HepG2 (cell line): ENCODE results near the gene CD48. TPM values are rescaled to one million over a fixed set of nuclear protein-coding genes. Genes with fewer than 3 reads are reported as not detected.

Source experiments
- ATAC-seq: fragments of 200-7000 bp; cut with Tn5 transposase; 3 replicates; pipeline ENCODE4 v1.9.1; 2020; ENCODE audit warnings: mild to moderate bottlenecking, moderate library complexity
- BruUV-seq: library from RNA; stranded (reverse); fragments of 400-500 nt; replicated peaks from 2 replicates; lab custom pipeline; 2021; lab: Mats Ljungman, UMichigan
- CTCF ChIA-PET: fragments of 300-600 bp; formaldehyde crosslinking; extraction: SDS; loops from one replicate; lab custom pipeline; 2021; ENCODE audit warnings: low total read pairs, inconsistent platforms, low intra/inter-chr PET ratio; lab: Yijun Ruan, JAX
- POLR2A ChIA-PET: fragments of 350-600 bp; sonication (Branson Sonifier 250); formaldehyde crosslinking; loops from one replicate; lab custom pipeline; 2020; ENCODE audit warnings: antibody characterized with exemption, inconsistent platforms; lab: Yijun Ruan, JAX
- DNase-seq: peaks from one replicate; pipeline ENCODE4 v3.0.0-alpha.2; 2015; ENCODE audit warnings: low spot score
- FAIRE-seq: peaks from 3 replicates; lab custom pipeline; 2011; peaks lifted over from hg19 to GRCh38; lab: Jason Lieb, UNC
- H2AFZ ChIP-seq: one replicate; pipeline ENCODE4 v1.6.1; 2011; ENCODE audit warnings: low read length, inconsistent platforms
- H3K27ac ChIP-seq: fragments of 300-600 bp; 3 replicates; pipeline ENCODE4 v1.8.0; 2011; ENCODE audit warnings: mixed run types, mild to moderate bottlenecking, mixed read lengths, low read length, inconsistent platforms; ENCODE audit not compliant: insufficient read depth; ENCODE audit errors: extremely low read length
- H3K27me3 ChIP-seq, 2 experiments: fragments of 200-600 bp in 1 of 2; 2 replicates in 1 of 2; 3 replicates in 1 of 2; pipeline versions ENCODE4 v1.6.0 to v1.8.0; 2011; ENCODE audit warnings: low read length in 2 of 2, mild to moderate bottlenecking in 2 of 2, moderate library complexity in 2 of 2, inconsistent platforms in 1 of 2; ENCODE audit not compliant: insufficient read depth in 2 of 2, control insufficient read depth in 1 of 2
- H3K36me3 ChIP-seq, 2 experiments: fragments of 200-600 bp in 1 of 2; replicated peaks in 1 of 2; 2 replicates in 1 of 2; 3 replicates in 1 of 2; pipeline versions ENCODE4 v1.5.1 to v1.8.0; 2011; ENCODE audit warnings: low read length in 2 of 2, inconsistent platforms in 1 of 2; ENCODE audit not compliant: insufficient read depth in 2 of 2, control insufficient read depth in 1 of 2
- H3K4me1 ChIP-seq: 2 replicates; pipeline ENCODE4 v1.5.1; 2012; ENCODE audit warnings: low read length, inconsistent platforms; ENCODE audit not compliant: insufficient read depth
- H3K4me2 ChIP-seq: 2 replicates; pipeline ENCODE4 v1.6.0; 2011; ENCODE audit warnings: low read depth, low read length, inconsistent platforms
- H3K4me3 ChIP-seq, 3 experiments: fragments of 200-600 bp in 1 of 3; sonication (generic), shearing (Covaris generic) in 1 of 3; replicated peaks in 1 of 3; 2 replicates each; pipeline ENCODE4 v1.5.1; 2011 to 2016; ENCODE audit warnings: low read length in 3 of 3, inconsistent platforms in 2 of 3, low read depth in 2 of 3, mild to moderate bottlenecking in 2 of 3, control low read depth in 1 of 3, mixed read lengths in 1 of 3; ENCODE audit not compliant: insufficient read depth in 1 of 3
- H3K79me2 ChIP-seq: one replicate; pipeline ENCODE4 v1.6.1; 2011; ENCODE audit warnings: low read length, inconsistent platforms; ENCODE audit not compliant: insufficient read depth
- H3K9ac ChIP-seq: 2 replicates; pipeline ENCODE4 v1.6.0; 2011; ENCODE audit warnings: mild to moderate bottlenecking, low read depth, low read length, inconsistent platforms; ENCODE audit not compliant: insufficient read depth
- H3K9me3 ChIP-seq: 2 replicates; pipeline ENCODE4 v1.5.1; 2012; ENCODE audit warnings: mild to moderate bottlenecking, low read length
- H4K20me1 ChIP-seq: 2 replicates; pipeline ENCODE4 v1.6.0; 2011; ENCODE audit warnings: inconsistent platforms, mild to moderate bottlenecking, low read length, moderate library complexity; ENCODE audit not compliant: insufficient read depth
- AGO1 ChIP-seq: fragments of 200-400 bp; formaldehyde crosslinking; IDR thresholded peaks from 2 replicates; pipeline ENCODE4 v1.6.1; 2017; ENCODE audit warnings: mild to moderate bottlenecking, low read depth, low read length, moderate library complexity; ENCODE audit not compliant: poor library complexity, severe bottlenecking
- BRCA1 ChIP-seq: sonication (generic); formaldehyde crosslinking; IDR thresholded peaks from 2 replicates; pipeline ENCODE4 v1.4.0; 2020; ENCODE audit warnings: missing genetic modification reagents
- CREB1 ChIP-seq, 2 experiments: fragments of 450-650 bp in 1 of 2; IDR thresholded peaks; 2 replicates each; pipeline ENCODE4 v1.6.1; 2016 to 2017; ENCODE audit warnings: control low read depth in 1 of 2, mild to moderate bottlenecking in 1 of 2, missing compliant biosample characterization in 1 of 2, missing genetic modification characterization in 1 of 2
- EHMT2 ChIP-seq: fragments of 200-600 bp; sonication (generic); IDR thresholded peaks from 2 replicates; pipeline ENCODE4 v1.7.0; 2017; ENCODE audit warnings: antibody characterized with exemption, low read depth, low read length, borderline replicate concordance
- NFIC ChIP-seq: IDR thresholded peaks from 2 replicates; pipeline ENCODE4 v1.6.1; 2012; ENCODE audit warnings: mild to moderate bottlenecking, low read length, inconsistent platforms
- PLSCR1 ChIP-seq: sonication (generic); formaldehyde crosslinking; IDR thresholded peaks from 2 replicates; pipeline ENCODE4 v1.5.0; 2020; ENCODE audit warnings: missing genetic modification reagents, mild to moderate bottlenecking, borderline replicate concordance
- RXRB ChIP-seq: IDR thresholded peaks from 2 replicates; pipeline ENCODE4 v1.6.1; 2016; ENCODE audit warnings: borderline replicate concordance, missing genetic modification reagents, missing compliant biosample characterization
- ZNF775 ChIP-seq: sonication (generic); formaldehyde crosslinking; IDR thresholded peaks from 2 replicates; pipeline ENCODE4 v1.4.0; 2020; ENCODE audit warnings: missing genetic modification reagents, mild to moderate bottlenecking, moderate library complexity, borderline replicate concordance
- ZNF891 ChIP-seq: sonication (generic); formaldehyde crosslinking; IDR thresholded peaks from 2 replicates; pipeline ENCODE4 v1.5.0; 2020; ENCODE audit warnings: mild to moderate bottlenecking, missing genetic modification reagents
- ZSCAN22 ChIP-seq: sonication (generic); formaldehyde crosslinking; IDR thresholded peaks from 2 replicates; pipeline ENCODE4 v1.4.0; 2020; ENCODE audit warnings: mild to moderate bottlenecking, missing genetic modification reagents
- ZSCAN31 ChIP-seq: sonication (generic); formaldehyde crosslinking; IDR thresholded peaks from 2 replicates; pipeline ENCODE4 v1.5.0; 2020; ENCODE audit warnings: low read depth, mild to moderate bottlenecking, missing genetic modification reagents
- WGBS: methylation state at CpG from one replicate; pipeline ENCODE4 v1.1.6; 2017; ENCODE audit warnings: low lambda C conversion rate; 5-methylcytosine and 5-hydroxymethylcytosine counted together
- in situ Hi-C: cut with HindIII; loops from 2 replicates; pipeline ENCODE4 v1.10.0; 2017; ENCODE audit warnings: low pct_unique_long_range_greater_than_20kb; ENCODE audit not compliant: extremely low pct_ligation_motif_present
- intact Hi-C: fragments of 100-400 bp; cut with micrococcal nuclease; formaldehyde crosslinking; loops from one replicate; pipeline ENCODE4 v1.10.0; 2022; ENCODE audit not compliant: unreplicated experiment
- polyA plus RNA-seq, 8 experiments: library from polyadenylated mRNA; depleted of rRNA in 3 of 8; stranded (reverse) in 7 of 8; unstranded in 1 of 8; fragments of >200 nt; fragmentation: Illumina TruSeq in 4 of 8; extraction: Trizol in 4 of 8; gene quantifications; 2 replicates each; pipeline versions ENCODE4 v1.2.1 to v1.2.3, GENCODE V29; 2011 to 2016; ENCODE audit warnings: low read depth in 4 of 8, missing spikeins in 1 of 8, mixed read lengths in 1 of 8; ENCODE audit not compliant: insufficient read depth in 1 of 8
- total RNA-seq, 5 experiments: library from RNA; depleted of rRNA; stranded (reverse); fragments of >200 nt; fragmentation: Illumina TruSeq; extraction: Trizol; gene quantifications; 2 replicates each; pipeline ENCODE4 v1.2.3, GENCODE V29; 2016; ENCODE audit warnings: low read depth in 1 of 5
- TF ChIP-seq, protein P1 (sequence below): sonication (generic); formaldehyde crosslinking; IDR thresholded peaks from 2 replicates; pipeline ENCODE4 v1.4.0; 2020; ENCODE audit warnings: mild to moderate bottlenecking, missing genetic modification reagents

CD48 gene
- total and polyA plus RNA-seq, 2 of the 13 experiments (the other 11 are each of a cell fraction or from before 2014, with no cell fraction given) = not detected

DNA sequence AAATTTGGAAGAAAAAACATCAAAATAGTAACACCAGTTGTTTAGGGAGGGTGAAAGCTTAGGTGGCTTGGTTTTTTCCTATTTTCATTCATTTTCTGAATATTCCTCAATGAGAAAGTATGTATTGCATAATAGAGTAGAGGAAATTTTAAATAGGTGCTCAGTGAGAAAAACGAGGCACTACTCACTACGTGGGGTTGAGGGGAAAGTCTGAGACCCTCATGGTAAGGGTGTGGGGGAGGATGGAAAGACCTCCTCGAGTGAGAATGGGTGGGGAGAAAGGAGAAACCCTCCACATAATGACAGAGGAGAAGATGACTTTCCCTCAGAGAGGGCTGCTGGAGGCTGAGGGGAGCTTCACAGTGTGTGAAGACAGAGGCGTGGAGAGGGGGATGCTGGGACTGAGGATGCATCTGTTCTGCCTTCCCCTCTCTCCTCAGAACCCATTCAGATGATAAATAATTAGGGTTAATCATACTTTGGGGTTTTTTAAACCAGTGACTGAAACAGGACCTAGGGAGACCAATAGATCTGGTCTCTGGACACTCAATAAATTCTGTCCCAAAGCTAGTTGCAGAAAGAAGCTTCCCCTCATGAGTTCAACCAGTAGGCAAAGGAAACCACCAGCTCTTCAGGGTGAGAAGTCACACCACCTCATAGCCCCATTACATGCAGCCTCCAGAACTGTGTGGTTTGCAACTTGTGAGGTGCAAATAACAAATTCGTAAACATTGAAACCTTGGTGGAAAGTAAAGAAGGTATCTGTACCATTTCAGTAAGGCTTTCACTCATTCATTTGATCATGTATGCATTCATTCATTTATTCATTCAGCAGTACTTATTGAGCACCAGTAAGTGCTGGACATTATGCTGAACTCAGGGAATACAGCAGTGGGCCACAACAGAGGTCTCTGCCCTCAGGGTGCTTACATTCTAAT, 44.6 kb upstream of the CD48 start:
- Histone ChIP-seq H4K20me1 (no peaks in the 10 kb centered on the region), H3K4me3 (no peak overlapping the region), H3K4me1 (no peaks in the 10 kb centered on the region), H3K36me3 (no peaks in the 10 kb centered on the region), H3K27me3 (peaks cover 0 to 1% of the 10 kb centered on the region in 2 experiments; a peak in 2 of 5 replicates), H3K79me2 (no peaks in the 10 kb centered on the region), H3K27ac (no peak overlapping the region), H3K9ac (no peak overlapping the region), H3K4me2 (no peak overlapping the region), H2AFZ (no peak overlapping the region), H3K9me3 (no peaks in the 10 kb centered on the region)
- FAIRE-seq = no peak
- intact Hi-C loops = no loop called here
- CTCF ChIA-PET = no interaction called here
- POLR2A ChIA-PET = no interaction called here
- in situ Hi-C loops = no loop called here
- TF ChIP-seq ZNF775 (CRISPR knock-in tag) (no peak), ZSCAN22 (CRISPR knock-in tag) (no peak), ZNF891 (CRISPR knock-in tag) (no peak)
- WGBS = 4% methylated on average over 5 of the region's 5 CpGs
- BruUV-seq = no TSS peak
- no peak for DNase-seq
- ATAC-seq = no peak

DNA sequence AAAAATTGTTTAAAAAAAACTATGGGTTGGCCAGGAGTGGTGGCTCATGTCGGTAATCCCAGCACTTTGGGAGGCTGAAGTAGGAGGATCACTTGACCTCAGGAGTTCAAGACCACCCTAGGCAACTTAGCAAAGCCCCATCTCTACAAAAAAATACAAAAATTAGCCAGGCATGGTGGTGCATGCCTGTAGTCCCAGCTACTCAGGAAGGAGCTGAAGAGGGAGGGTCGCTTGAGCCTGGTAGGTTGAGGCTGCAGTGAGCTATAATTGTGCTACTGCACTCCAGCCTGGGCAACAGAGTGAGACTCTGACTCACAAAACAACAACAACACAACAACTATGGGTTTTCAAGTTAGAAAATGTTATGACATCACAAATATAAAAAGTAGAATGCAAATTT, 43.8 kb upstream of the CD48 start:
- BruUV-seq = no TSS peak

More for the DNA sequence above, 43.8 kb upstream of the CD48 start:
- H3K4me3 ChIP-seq = no peak overlapping the region
- in situ Hi-C loops = no loop called here
- intact Hi-C loops = no loop called here
- 0 out of 2 replicates have a peak, but pooled peaks have one; percentile 23 for TF ChIP-seq CREB1 (IDR thresholded peaks at IDR 0.05)
- TF ChIP-seq CREB1 (CRISPR knock-in tag; IDR thresholded peaks at IDR 0.05) = no peak
- TF ChIP-seq, protein P1, sequence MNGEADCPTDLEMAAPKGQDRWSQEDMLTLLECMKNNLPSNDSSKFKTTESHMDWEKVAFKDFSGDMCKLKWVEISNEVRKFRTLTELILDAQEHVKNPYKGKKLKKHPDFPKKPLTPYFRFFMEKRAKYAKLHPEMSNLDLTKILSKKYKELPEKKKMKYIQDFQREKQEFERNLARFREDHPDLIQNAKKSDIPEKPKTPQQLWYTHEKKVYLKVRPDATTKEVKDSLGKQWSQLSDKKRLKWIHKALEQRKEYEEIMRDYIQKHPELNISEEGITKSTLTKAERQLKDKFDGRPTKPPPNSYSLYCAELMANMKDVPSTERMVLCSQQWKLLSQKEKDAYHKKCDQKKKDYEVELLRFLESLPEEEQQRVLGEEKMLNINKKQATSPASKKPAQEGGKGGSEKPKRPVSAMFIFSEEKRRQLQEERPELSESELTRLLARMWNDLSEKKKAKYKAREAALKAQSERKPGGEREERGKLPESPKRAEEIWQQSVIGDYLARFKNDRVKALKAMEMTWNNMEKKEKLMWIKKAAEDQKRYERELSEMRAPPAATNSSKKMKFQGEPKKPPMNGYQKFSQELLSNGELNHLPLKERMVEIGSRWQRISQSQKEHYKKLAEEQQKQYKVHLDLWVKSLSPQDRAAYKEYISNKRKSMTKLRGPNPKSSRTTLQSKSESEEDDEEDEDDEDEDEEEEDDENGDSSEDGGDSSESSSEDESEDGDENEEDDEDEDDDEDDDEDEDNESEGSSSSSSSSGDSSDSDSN (CRISPR knock-in tag) = no peak
- no peak for TF ChIP-seq ZSCAN31 (CRISPR knock-in tag)
- no peak for TF ChIP-seq PLSCR1 (CRISPR knock-in tag)
- TF ChIP-seq RXRB (CRISPR knock-in tag) = no peak
- no peak for TF ChIP-seq NFIC
- no peak for TF ChIP-seq EHMT2
- no peak for TF ChIP-seq BRCA1 (CRISPR knock-in tag)
- TF ChIP-seq AGO1 = no peak
- no peak overlapping the region for H3K4me2 ChIP-seq
- no peaks in the 10 kb centered on the region for H3K9me3 ChIP-seq
- peaks cover 2 to 4% of the 10 kb centered on the region in 2 experiments; a peak in 2 of 5 replicates for H3K27me3 ChIP-seq
- no peak overlapping the region for H3K9ac ChIP-seq
- H3K79me2 ChIP-seq = no peaks in the 10 kb centered on the region
- no peak for DNase-seq
- no peaks in the 10 kb centered on the region for H3K36me3 ChIP-seq
- H4K20me1 ChIP-seq = no peaks in the 10 kb centered on the region
- ChIA-PET CTCF (no interaction called here), POLR2A (no interaction called here)
- ATAC-seq = no peak
- H2AFZ ChIP-seq = no peak overlapping the region
- no peak overlapping the region for H3K27ac ChIP-seq
- FAIRE-seq = no peak
- 8% methylated on average over 2 of the region's 2 CpGs for WGBS
- H3K4me1 ChIP-seq = no peaks in the 10 kb centered on the region
